Measurements from ENCODE around the gene YWHAQ. TPM values are rescaled to one million over a fixed set of nuclear protein-coding genes. Genes with fewer than 3 reads are reported as not detected.
"Not testable (repeated sequence)": the region's sequence is repeated elsewhere in the genome, so short reads cannot be mapped to it uniquely, and the experiment has no call there.

The YWHAQ gene
- total RNA-seq, 2 experiments from 2014 or later, result 341 to 368 TPM

DNA sequence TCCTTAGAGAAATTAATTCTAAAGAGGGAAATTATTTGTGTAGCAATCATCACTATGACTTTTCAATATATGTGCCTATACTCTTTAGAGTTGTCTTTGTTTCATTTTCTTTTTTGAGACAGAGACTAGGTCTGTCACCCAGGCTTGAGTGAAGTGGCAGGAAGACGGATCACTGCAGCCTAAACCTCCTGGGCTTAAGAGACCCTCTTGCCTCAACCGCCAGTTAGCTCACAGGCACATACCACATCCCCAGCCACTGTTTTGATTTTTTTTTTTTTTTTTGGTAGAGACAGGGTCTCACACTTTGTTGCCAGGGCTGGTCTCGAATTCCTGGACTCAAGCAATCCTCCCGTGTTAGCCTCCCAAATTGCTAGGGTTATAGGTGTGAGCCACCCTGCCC lies 12.4 kb downstream of the YWHAQ start:
- Mint-ChIP-seq H3K27ac (peak overlapping the region; percentile 93), H3K4me3 (peak overlapping the region; percentile 70), H3K27me3 (no peaks in the 10 kb centered on the region), H3K4me1 (ENCODE audit: low read depth) (peaks cover 92% of the 10 kb centered on the region), H3K36me3 (ENCODE audit: low read depth) (peaks cover 68% of the 10 kb centered on the region), H3K9me3 (peaks cover 3% of the 10 kb centered on the region)
- TF ChIP-seq, protein P1, sequence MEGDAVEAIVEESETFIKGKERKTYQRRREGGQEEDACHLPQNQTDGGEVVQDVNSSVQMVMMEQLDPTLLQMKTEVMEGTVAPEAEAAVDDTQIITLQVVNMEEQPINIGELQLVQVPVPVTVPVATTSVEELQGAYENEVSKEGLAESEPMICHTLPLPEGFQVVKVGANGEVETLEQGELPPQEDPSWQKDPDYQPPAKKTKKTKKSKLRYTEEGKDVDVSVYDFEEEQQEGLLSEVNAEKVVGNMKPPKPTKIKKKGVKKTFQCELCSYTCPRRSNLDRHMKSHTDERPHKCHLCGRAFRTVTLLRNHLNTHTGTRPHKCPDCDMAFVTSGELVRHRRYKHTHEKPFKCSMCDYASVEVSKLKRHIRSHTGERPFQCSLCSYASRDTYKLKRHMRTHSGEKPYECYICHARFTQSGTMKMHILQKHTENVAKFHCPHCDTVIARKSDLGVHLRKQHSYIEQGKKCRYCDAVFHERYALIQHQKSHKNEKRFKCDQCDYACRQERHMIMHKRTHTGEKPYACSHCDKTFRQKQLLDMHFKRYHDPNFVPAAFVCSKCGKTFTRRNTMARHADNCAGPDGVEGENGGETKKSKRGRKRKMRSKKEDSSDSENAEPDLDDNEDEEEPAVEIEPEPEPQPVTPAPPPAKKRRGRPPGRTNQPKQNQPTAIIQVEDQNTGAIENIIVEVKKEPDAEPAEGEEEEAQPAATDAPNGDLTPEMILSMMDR (IDR thresholded peaks at IDR 0.05), result no peak
- ATAC-seq (peak; percentile 98), DNase-seq (peak; percentile 61)
- ChIA-PET CTCF (interaction anchor here (0.6 to 1.7 kb wide), 5 partner anchors 10 to 152 kb away, joined by 3 to 8 read pairs (median 4); partner anchors contain the start of genes ADAM17 and YWHAQ), POLR2A (interaction anchor here (0.6 to 5.5 kb wide), 7 partner anchors 10 to 143 kb away, joined by 3 to 61 read pairs (median 3); partner anchors contain the start of gene YWHAQ)
- intact Hi-C loops (cut with micrococcal nuclease), result no loop called here

DNA sequence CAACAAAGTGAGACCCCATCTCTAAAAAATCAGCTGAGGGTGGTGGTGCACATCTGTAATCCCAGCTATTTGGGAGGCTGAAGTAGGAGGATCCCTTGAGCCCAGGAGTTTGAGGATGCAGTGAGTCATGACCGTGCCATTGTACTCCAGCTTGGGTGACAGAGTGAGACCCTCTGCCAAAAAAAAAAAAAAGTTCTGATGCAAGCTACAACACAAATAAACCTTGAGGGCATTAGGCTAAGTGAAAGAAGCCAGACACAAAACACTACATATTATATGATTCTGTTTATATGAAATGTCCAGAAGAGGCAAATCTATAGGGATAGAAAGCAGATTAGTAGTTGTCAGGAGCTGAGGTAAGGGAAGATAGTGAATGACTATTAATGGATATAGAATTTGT lies 13.0 kb downstream of the YWHAQ start:
- DNase-seq (no peak), ATAC-seq (no peak)
- H3K4me3 Mint-ChIP-seq, result peak overlapping the region; percentile 30
- intact Hi-C loops (cut with micrococcal nuclease), result no loop called here
- H3K27ac Mint-ChIP-seq, result peak overlapping the region; percentile 93
- TF ChIP-seq, protein P1 (IDR thresholded peaks at IDR 0.05), result no peak
- peaks cover 92% of the 10 kb centered on the region for H3K4me1 Mint-ChIP-seq (ENCODE audit: low read depth)
- peaks cover 3% of the 10 kb centered on the region for H3K9me3 Mint-ChIP-seq
- H3K27me3 Mint-ChIP-seq, result no peaks in the 10 kb centered on the region
- peaks cover 68% of the 10 kb centered on the region for H3K36me3 Mint-ChIP-seq (ENCODE audit: low read depth)
- ChIA-PET CTCF (interaction anchor here (0.8 to 1.7 kb wide), 5 partner anchors 9 to 152 kb away, joined by 3 to 8 read pairs (median 4); partner anchors contain the start of gene YWHAQ), POLR2A (interaction anchor here (0.6 to 5.5 kb wide), 9 partner anchors 10 to 143 kb away, joined by 3 to 61 read pairs (median 3); partner anchors contain the start of gene YWHAQ)

DNA sequence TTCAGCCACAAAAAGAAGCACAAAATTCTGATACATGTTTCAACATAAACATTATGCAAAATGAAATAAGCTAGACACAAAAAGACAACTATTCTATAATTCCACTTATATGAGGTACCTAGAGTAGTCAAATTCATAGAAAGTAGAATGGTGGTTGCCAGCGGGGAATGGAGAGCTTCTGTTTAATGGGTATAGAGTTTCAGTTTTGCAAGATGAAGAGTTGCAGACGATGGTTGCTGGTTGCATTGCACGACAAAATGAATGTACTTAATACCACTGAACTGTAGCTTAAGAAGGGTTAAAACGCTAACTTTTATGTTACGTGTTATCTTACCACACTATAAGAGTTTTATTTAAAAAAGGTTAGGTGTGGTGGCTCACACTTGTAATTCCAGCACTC lies 13.5 kb downstream of the YWHAQ start:
- POLR2A ChIA-PET, result interaction anchor here (0.6 to 5.5 kb wide), 7 partner anchors 9 to 98 kb away, joined by 3 to 61 read pairs (median 3); partner anchors contain the start of gene YWHAQ
- H3K4me3 Mint-ChIP-seq, result no peak overlapping the region
- TF ChIP-seq, protein P1 (IDR thresholded peaks at IDR 0.05), result no peak
- no peaks in the 10 kb centered on the region for H3K27me3 Mint-ChIP-seq
- peaks cover 92% of the 10 kb centered on the region for H3K4me1 Mint-ChIP-seq (ENCODE audit: low read depth)
- peaks cover 3% of the 10 kb centered on the region for H3K9me3 Mint-ChIP-seq
- CTCF ChIA-PET, result interaction anchor here (1.2 to 1.7 kb wide), 4 partner anchors 9 to 153 kb away, joined by 3 to 8 read pairs (median 5); no protein-coding TSS in a partner anchor
- H3K36me3 Mint-ChIP-seq (ENCODE audit: low read depth), result peaks cover 65% of the 10 kb centered on the region
- intact Hi-C loops (cut with micrococcal nuclease), result no loop called here
- H3K27ac Mint-ChIP-seq, result peak overlapping the region; percentile 93
- DNase-seq, result no peak
- ATAC-seq, result no peak

DNA sequence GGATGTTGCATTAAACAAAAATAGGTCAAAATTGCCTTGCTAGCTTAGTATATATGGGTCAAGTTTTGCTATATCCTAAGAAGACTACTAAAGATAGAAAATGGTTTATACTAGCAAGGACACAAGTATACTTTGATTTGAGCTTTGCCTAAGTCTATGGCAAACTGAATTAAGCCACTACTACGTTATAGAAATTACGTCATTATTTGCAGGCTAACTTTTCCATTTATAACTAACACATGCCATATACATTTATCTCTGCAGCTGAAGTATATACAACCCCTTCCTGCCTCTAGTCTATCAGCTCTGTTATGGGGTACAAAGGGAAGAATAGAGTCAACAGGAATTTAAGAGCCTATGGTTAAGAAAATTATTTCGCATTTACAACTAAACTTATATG lies 16.2 kb downstream of the YWHAQ start:
- H3K36me3 Mint-ChIP-seq (ENCODE audit: low read depth), result peaks cover 55% of the 10 kb centered on the region
- DNase-seq (no peak), ATAC-seq (no peak)
- ChIA-PET CTCF (interaction anchor here (0.8 to 1.6 kb wide), 4 partner anchors 11 to 59 kb away, joined by 3 to 4 read pairs (median 4); partner anchors contain the start of gene ADAM17), POLR2A (interaction anchor here (1.3 to 2.2 kb wide), 3 partner anchors 9 to 16 kb away, joined by 7 to 9 read pairs (median 8); partner anchors contain the start of gene YWHAQ)
- H3K27ac Mint-ChIP-seq, result no peak overlapping the region
- no peak overlapping the region for H3K4me3 Mint-ChIP-seq
- H3K4me1 Mint-ChIP-seq (ENCODE audit: low read depth), result peaks cover 88% of the 10 kb centered on the region
- no peaks in the 10 kb centered on the region for H3K9me3 Mint-ChIP-seq
- intact Hi-C loops (cut with micrococcal nuclease), result no loop called here
- TF ChIP-seq, protein P1 (IDR thresholded peaks at IDR 0.05), result no peak
- no peaks in the 10 kb centered on the region for H3K27me3 Mint-ChIP-seq

DNA sequence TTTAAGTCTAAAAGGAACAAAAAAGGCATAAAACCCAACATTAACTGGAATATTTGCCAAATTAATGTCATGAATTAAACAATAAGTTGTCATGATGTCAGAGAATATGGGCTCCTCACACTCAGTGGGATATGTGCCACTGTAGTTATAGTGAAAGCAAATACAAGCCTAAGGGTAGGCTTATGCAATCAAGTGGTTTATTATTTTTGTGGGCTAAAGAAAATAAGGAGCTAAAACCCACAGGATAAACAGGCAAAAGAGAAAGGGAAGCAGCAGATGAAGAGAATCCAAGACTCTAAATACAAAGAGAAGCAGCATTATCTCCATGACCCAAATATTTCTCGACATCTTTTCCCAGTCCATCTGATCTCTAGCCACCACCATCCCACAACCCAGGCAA lies 17.5 kb downstream of the YWHAQ start:
- ATAC-seq, result no peak
- TF ChIP-seq, protein P1 (IDR thresholded peaks at IDR 0.05), result no peak
- Mint-ChIP-seq H3K36me3 (ENCODE audit: low read depth) (peaks cover 53% of the 10 kb centered on the region), H3K9me3 (no peaks in the 10 kb centered on the region), H3K4me3 (no peak overlapping the region), H3K27me3 (no peaks in the 10 kb centered on the region), H3K27ac (no peak overlapping the region), H3K4me1 (ENCODE audit: low read depth) (peaks cover 86% of the 10 kb centered on the region)
- DNase-seq, result no peak
- CTCF ChIA-PET, result interaction anchor here (1.5 to 1.6 kb wide), 2 partner anchors 9 to 13 kb away, joined by 3 to 4 read pairs; no protein-coding TSS in a partner anchor
- POLR2A ChIA-PET, result interaction anchor here (1.0 to 1.8 kb wide), 3 partner anchors 10 to 21 kb away, joined by 3 to 8 read pairs (median 4); no protein-coding TSS in a partner anchor
- intact Hi-C loops (cut with micrococcal nuclease), result no loop called here

DNA sequence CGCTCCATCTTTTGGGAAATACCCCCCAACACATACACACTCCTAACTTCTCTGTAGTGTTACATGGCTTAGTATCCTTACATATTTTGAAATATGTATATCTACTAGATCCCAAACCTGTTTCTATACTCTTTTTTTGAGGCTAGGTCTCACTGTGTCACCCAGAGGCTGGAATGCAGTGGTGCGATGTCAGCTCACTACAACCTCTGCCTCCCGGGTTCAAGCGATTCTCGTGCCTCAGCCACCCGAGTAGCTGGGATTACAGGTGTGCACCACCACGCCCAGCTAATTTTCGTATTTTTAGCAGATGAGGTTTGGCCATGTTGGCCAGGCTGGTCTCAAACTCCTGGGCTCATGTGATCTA lies 19.3 kb downstream of the YWHAQ start:
- H3K9me3 Mint-ChIP-seq; H3K4me3 Mint-ChIP-seq; H3K27ac Mint-ChIP-seq; ATAC-seq; intact Hi-C loops (cut with micrococcal nuclease); CTCF ChIA-PET; H3K27me3 Mint-ChIP-seq; DNase-seq: not testable (repeated sequence)
- peaks cover 84% of the 10 kb centered on the region for H3K4me1 Mint-ChIP-seq (ENCODE audit: low read depth)
- POLR2A ChIA-PET, result interaction anchor here (1.0 kb wide), 1 partner anchor 138 kb away, joined by 3 read pairs; no protein-coding TSS in a partner anchor
- H3K36me3 Mint-ChIP-seq (ENCODE audit: low read depth), result peaks cover 49% of the 10 kb centered on the region

All from activated CD8-positive, alpha-beta T cell treated with anti-CD3 and anti-CD28 coated beads for 36 hours (primary cell).